ENCODE data around the gene CAPN7. TPM values are rescaled to one million over a fixed set of nuclear protein-coding genes. Genes with fewer than 3 reads are reported as not detected.
A peak's percentile ranks its signal among the peaks of the same experiment; 100 is the strongest.

Gene CAPN7
- total RNA-seq, 3 donors from 2014 or later = 22.9 to 24.7 (median 24.2) TPM

DNA sequence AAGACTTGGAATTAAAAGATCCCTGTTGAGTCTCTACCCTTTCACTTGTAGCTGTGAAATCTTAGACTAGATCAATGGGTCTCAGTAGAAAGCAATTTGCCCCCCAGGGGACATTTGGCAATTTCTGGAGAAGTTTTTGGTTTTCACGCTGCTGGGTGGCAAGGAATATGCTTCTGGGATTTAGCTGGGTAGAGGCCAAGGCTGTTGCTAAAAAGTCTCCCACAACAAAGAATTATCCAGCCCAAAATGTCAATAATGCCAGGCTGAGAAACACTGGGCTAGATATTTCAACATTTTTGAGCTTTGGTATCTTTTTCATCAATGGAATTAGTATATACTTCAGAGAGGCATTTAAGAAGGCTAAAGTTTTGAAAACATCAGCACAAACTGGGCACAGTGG is 8.7 kb downstream of the CAPN7 start:
- ATAC-seq = no peak
- DNase-seq = no peak
- H3K4me3 Mint-ChIP-seq = no peak overlapping the region
- H3K9me3 Mint-ChIP-seq = no peaks in the 10 kb centered on the region
- no peaks in the 10 kb centered on the region for H3K27me3 Mint-ChIP-seq (ENCODE audit: low read depth)
- H3K4me1 Mint-ChIP-seq (ENCODE audit: low read depth) = peaks cover 22% of the 10 kb centered on the region
- peaks cover 39% of the 10 kb centered on the region for H3K36me3 Mint-ChIP-seq (ENCODE audit: insufficient read depth)

DNA sequence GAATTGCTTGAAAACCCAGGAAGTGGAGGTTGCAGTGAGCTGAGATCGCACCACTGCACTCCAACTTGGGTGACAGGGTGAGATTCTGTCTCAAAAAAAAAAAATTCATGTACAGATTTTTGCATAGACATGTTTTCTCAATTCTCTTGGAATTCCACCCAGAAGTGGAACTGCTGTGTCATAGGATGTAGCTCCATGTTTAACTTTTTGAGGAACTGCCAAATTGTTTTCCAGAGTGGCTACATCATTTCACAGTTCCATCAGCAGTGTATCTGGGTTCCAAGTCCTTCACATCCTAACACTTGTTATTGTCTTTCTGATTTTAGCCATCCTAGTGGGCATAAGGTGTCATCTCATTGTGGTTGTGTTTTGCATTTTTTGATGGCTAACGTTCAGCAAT is 9.9 kb downstream of the CAPN7 start:
- H3K36me3 Mint-ChIP-seq (ENCODE audit: insufficient read depth) = peaks cover 44% of the 10 kb centered on the region
- H3K4me3 Mint-ChIP-seq = no peak overlapping the region
- H3K4me1 Mint-ChIP-seq (ENCODE audit: low read depth) = peaks cover 18% of the 10 kb centered on the region
- ATAC-seq (no peak), DNase-seq (no peak)
- no peaks in the 10 kb centered on the region for H3K9me3 Mint-ChIP-seq
- H3K27me3 Mint-ChIP-seq (ENCODE audit: low read depth) = no peaks in the 10 kb centered on the region

DNA sequence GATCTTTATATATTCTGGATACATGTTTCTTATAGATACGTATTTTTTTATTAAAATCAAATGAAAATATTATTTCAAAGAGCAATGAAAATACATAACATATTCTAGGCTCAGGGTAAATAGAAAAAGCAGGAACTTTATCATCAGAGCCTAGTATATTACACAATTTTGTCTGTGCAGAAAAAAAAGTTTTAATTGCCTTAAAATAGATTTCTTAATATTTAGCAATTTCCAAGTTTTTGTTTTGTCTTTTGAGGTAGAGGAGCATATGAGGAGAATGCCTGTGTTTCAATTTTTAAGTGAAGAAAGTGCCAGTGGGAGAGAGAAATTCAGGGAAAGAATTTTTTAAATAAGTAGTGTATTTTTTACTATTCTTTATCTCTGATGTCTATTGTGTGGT is 10.5 kb downstream of the CAPN7 start:
- ATAC-seq = no peak
- Mint-ChIP-seq H3K4me3 (no peak overlapping the region), H3K9me3 (no peaks in the 10 kb centered on the region), H3K4me1 (ENCODE audit: low read depth) (peaks cover 18% of the 10 kb centered on the region), H3K36me3 (ENCODE audit: insufficient read depth) (peaks cover 46% of the 10 kb centered on the region), H3K27me3 (ENCODE audit: low read depth) (no peaks in the 10 kb centered on the region)
- no peak for DNase-seq

DNA sequence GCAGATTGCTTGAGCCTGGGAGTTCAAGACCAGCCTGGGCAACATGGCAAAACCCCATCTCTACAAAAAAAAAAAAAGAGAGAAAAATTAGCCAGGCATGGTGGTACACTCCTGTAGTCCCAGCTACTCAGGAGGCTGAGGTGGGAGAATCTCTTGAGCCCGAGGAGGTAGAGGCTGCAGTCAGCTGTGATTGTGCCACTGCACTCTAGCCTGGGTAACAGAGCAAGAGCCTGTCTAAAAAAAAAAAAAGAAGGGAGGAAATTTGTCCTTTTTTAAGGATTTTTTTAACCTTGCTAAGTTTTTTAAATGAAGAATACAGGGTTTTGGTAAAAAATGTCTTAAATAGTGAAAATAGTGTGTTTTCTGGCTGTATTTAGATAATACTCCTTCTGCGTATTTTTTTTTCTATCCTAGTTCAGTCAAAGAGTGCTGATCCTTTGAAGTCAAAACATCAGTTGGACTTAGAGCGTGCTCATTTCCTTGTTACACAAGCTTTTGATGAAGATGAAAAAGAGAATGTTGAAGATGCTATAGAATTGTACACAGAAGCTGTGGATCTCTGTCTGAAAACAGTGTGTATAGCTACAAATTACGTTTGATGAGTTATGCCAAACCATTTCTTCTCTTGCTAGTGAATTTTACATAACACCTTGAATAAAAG is 11.1 kb downstream of the CAPN7 start:
- Mint-ChIP-seq H3K36me3 (ENCODE audit: insufficient read depth) (peaks cover 46% of the 10 kb centered on the region), H3K9me3 (no peaks in the 10 kb centered on the region), H3K27me3 (ENCODE audit: low read depth) (no peaks in the 10 kb centered on the region), H3K4me1 (ENCODE audit: low read depth) (peaks cover 17% of the 10 kb centered on the region), H3K4me3 (no peak overlapping the region)
- DNase-seq (no peak), ATAC-seq (no peak)

DNA sequence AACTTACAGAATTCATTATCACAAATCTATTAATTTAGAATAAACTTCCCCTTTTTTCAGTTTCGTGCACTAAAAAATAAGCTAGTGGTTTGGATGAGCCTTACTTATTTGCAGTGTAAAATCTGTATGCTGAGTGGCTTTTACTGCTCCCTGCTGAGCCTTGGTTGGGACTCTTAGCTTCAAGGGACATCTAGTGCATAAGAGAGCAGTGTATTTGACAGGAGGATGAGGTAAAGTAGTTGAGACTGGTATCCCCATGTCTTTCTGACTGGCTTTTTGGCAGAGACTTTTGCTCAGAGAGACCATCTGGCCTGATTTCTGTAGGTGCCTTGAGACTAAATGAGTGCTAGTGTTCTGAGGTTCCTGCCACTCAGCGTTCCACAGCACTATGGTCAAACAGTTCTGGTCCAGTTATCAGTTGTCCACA is 11.8 kb downstream of the CAPN7 start:
- peaks cover 46% of the 10 kb centered on the region for H3K36me3 Mint-ChIP-seq (ENCODE audit: insufficient read depth)
- peaks cover 13% of the 10 kb centered on the region for H3K4me1 Mint-ChIP-seq (ENCODE audit: low read depth)
- no peaks in the 10 kb centered on the region for H3K9me3 Mint-ChIP-seq

DNA sequence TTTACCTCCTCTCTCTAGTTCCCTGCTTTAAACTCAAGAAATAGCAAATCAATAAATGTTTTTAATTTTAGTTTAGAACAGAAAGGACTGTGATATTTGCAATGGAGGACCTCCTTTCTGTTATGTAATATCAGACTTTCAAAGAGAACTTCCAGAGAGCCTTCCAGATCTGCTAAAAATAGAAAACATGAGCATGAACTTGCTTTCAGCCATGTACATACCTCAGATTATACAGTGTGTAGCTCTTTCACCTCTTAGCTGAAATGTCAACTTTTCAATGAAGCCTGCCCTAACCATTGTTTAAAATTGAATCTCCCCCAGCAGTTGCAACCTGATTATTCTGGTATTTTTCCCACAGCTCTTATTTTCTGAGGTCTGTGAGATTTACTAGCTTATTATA is 12.6 kb downstream of the CAPN7 start:
- H3K4me1 Mint-ChIP-seq (ENCODE audit: low read depth) = peaks cover 13% of the 10 kb centered on the region
- no peaks in the 10 kb centered on the region for H3K27me3 Mint-ChIP-seq (ENCODE audit: low read depth)
- no peak overlapping the region for H3K4me3 Mint-ChIP-seq
- peaks cover 46% of the 10 kb centered on the region for H3K36me3 Mint-ChIP-seq (ENCODE audit: insufficient read depth)
- DNase-seq (no peak), ATAC-seq (no peak)
- no peaks in the 10 kb centered on the region for H3K9me3 Mint-ChIP-seq

More for the DNA sequence above, 11.8 kb downstream of the CAPN7 start:
- ATAC-seq (no peak), DNase-seq (no peak)
- Mint-ChIP-seq H3K27me3 (ENCODE audit: low read depth) (no peaks in the 10 kb centered on the region), H3K4me3 (no peak overlapping the region)

DNA sequence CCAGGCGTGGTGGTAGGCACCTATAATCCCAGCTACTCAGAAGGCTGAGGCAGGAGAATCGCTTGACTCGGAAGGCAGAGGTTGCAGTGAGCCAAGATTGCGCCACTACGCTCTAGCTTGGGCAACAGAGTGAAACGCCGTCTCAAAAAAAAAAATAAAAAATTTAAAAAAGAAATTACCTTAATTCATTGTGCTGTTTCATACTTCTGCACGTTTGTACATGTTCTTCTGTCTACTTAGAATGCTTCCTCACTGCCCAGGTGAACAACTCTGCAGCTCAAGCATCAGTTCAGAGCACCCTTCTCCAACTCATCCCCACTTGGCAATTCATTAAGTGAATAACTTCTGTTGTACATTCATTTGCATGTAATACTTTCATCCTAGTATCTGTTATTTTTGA is 14.0 kb downstream of the CAPN7 start:
- H3K4me3 Mint-ChIP-seq = no peak overlapping the region
- H3K4me1 Mint-ChIP-seq (ENCODE audit: low read depth) = peaks cover 13% of the 10 kb centered on the region
- ATAC-seq (no peak), DNase-seq (no peak)
- peaks cover 44% of the 10 kb centered on the region for H3K36me3 Mint-ChIP-seq (ENCODE audit: insufficient read depth)
- H3K27me3 Mint-ChIP-seq (ENCODE audit: low read depth) = no peaks in the 10 kb centered on the region
- no peaks in the 10 kb centered on the region for H3K9me3 Mint-ChIP-seq

DNA sequence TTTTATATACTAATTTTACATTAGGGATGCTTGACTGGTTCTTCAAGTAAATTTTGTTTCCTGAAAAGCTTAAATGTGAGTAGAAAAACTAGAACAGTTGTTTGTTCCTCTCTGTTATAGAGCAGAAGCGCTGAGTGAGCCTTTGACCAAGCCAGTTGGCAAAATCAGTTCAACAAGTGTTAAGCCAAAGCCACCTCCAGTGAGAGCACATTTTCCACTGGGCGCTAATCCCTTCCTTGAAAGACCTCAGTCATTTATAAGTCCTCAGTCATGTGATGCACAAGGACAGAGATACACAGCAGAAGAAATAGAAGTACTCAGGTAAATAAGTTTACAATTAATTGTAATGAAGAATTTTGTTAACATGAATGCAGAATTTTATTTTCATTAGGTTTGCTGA is 14.6 kb downstream of the CAPN7 start:
- H3K9me3 Mint-ChIP-seq = no peaks in the 10 kb centered on the region
- H3K27me3 Mint-ChIP-seq (ENCODE audit: low read depth) = no peaks in the 10 kb centered on the region
- H3K36me3 Mint-ChIP-seq (ENCODE audit: insufficient read depth) = peaks cover 40% of the 10 kb centered on the region
- DNase-seq (no peak), ATAC-seq (no peak)
- peaks cover 13% of the 10 kb centered on the region for H3K4me1 Mint-ChIP-seq (ENCODE audit: low read depth)
- H3K4me3 Mint-ChIP-seq = no peak overlapping the region

DNA sequence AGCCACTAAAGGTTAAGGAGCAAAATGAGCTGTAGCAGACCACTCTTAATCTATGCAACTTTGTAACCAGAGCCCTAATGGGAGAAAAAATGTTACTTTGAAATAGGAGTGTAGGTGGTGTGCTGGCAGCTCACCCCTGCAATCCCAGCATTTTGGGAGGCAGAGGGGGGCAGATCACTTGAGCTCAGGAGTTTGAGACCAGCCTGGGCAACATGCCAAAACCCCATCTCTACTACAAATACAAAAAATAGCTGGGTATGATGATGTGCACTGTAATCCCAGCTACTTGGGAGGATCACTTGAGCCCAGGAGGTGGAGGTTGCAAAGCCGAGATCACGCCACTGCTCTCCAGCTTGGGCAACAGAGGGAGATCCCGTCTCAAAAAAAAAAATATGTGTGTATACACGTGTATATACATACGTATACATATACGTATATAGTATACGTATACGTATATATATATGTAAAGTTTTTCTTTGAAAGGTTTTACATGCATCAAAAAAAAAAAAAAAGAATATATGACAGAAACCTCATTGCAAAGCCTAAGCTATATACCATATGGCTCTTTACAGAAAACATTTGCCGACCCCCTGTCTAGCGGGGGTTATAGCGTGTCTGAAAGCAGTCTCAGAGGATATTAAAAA is 15.7 kb downstream of the CAPN7 start:
- no peak overlapping the region for H3K4me3 Mint-ChIP-seq
- no peaks in the 10 kb centered on the region for H3K9me3 Mint-ChIP-seq
- no peaks in the 10 kb centered on the region for H3K27me3 Mint-ChIP-seq (ENCODE audit: low read depth)
- H3K36me3 Mint-ChIP-seq (ENCODE audit: insufficient read depth) = peaks cover 40% of the 10 kb centered on the region
- ATAC-seq = no peak
- H3K4me1 Mint-ChIP-seq (ENCODE audit: low read depth) = peaks cover 11% of the 10 kb centered on the region
- DNase-seq = no peak

DNA sequence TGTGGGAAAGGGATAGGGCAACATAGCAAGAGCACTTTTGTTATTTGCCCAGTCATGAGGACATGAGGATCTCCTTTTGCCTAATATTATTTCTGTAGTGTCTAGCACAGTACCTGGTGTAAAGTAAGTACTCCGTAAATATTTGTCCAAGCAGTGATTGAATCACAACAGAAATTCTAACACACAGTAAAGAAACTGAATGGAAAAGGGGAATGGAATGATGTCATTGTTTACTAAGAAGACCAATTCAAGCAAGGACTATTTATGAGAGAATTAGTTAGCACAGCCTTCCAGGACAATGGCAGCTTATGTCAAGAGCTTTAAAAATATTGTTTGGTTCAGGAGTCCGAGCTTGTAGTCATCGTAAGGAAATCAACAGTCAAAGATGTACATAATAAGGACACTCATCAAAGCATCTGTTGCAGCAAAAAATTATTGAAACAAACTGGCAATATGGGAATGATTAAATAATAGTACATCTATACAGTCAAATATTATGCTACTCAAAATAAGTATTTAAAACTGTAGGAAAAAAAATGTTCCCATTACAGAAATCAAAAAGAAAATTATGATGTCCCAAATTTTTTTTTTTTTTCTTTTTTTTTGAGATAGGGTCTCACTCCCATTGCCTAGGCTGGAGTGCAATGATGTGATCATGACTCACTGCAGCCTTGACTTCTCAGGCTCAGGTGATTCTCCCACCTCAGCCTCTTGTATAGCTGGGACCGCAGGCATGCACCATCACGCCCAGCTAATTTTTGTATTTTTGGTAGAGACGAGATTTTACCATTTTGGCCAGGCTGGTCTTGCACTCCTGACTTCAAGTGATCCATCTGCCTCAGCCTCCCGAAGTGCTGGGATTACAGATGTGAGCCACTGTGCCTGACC is 17.9 kb downstream of the CAPN7 start:
- Mint-ChIP-seq H3K4me3 (no peak overlapping the region), H3K9me3 (no peaks in the 10 kb centered on the region), H3K27me3 (ENCODE audit: low read depth) (no peaks in the 10 kb centered on the region), H3K4me1 (ENCODE audit: low read depth) (no peaks in the 10 kb centered on the region), H3K36me3 (ENCODE audit: insufficient read depth) (peaks cover 33% of the 10 kb centered on the region)
- DNase-seq = no peak
- no peak for ATAC-seq

DNA sequence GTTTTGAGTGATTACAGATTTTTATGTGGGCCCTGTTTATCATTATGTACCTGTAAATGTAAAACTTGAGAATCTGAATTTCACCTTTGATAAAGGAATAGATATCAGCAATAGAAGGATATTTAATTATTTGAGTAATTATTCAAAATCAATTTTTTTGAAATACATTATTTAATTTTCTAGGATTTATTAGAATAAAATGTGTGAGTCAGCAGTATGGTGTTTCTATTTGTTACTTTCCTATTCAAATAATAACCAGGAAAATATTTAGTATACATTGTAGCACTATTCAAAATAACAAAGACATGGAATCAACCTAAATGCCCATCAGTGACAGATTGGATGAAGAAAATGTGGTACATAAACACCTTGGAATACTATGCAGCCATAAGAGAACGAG is 22.1 kb downstream of the CAPN7 start:
- Mint-ChIP-seq H3K4me1 (ENCODE audit: low read depth) (no peaks in the 10 kb centered on the region), H3K4me3 (no peak overlapping the region), H3K27me3 (ENCODE audit: low read depth) (no peaks in the 10 kb centered on the region), H3K9me3 (no peaks in the 10 kb centered on the region), H3K36me3 (ENCODE audit: insufficient read depth) (peaks cover 14% of the 10 kb centered on the region)
- DNase-seq (no peak), ATAC-seq (no peak)

DNA sequence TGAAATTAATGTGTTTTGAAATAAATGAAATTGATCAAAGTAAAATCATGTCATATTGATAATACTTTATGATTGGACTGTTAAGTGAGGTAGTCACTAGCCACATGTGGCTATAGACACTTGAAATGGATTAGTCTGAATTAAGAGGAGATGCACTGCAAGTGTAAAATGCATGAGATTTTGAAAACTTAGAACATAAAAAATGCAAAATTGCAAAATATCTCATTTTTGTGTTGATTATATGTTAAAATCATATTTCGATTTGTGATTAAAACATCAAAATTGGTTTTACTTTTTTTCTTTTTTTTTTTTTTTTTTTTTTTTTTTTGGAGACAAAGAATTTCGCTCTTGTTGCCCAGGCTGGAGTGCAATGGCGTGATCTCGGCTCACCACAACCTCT is 23.2 kb downstream of the CAPN7 start:
- H3K9me3 Mint-ChIP-seq = no peaks in the 10 kb centered on the region
- no peak for DNase-seq
- no peak for ATAC-seq
- H3K4me1 Mint-ChIP-seq (ENCODE audit: low read depth) = no peaks in the 10 kb centered on the region
- H3K4me3 Mint-ChIP-seq = no peak overlapping the region
- no peaks in the 10 kb centered on the region for H3K27me3 Mint-ChIP-seq (ENCODE audit: low read depth)
- H3K36me3 Mint-ChIP-seq (ENCODE audit: insufficient read depth) = peaks cover 12% of the 10 kb centered on the region

DNA sequence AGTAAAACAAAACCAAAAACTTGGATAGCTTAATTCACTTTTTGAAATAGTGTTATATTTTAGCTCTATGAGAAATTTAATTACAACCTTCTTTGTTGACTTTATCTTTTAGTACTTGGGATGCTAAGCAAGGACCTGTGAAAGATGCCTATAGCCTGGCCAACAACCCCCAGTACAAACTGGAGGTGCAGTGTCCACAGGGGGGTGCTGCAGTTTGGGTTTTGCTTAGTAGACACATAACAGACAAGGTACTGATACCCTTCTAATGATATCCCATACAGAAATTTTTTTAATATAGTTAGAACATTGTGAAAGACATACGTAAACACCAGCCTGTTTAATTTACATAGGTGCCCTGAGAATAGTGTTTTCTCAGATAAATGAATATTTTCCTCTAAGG is 35.3 kb downstream of the CAPN7 start:
- Mint-ChIP-seq H3K9me3 (no peaks in the 10 kb centered on the region), H3K36me3 (ENCODE audit: insufficient read depth) (peaks cover 20% of the 10 kb centered on the region), H3K27me3 (ENCODE audit: low read depth) (no peaks in the 10 kb centered on the region), H3K4me3 (no peak overlapping the region), H3K4me1 (ENCODE audit: low read depth) (no peaks in the 10 kb centered on the region)
- DNase-seq (peak; percentile 43), ATAC-seq (peak; percentile 58 to 63)

DNA sequence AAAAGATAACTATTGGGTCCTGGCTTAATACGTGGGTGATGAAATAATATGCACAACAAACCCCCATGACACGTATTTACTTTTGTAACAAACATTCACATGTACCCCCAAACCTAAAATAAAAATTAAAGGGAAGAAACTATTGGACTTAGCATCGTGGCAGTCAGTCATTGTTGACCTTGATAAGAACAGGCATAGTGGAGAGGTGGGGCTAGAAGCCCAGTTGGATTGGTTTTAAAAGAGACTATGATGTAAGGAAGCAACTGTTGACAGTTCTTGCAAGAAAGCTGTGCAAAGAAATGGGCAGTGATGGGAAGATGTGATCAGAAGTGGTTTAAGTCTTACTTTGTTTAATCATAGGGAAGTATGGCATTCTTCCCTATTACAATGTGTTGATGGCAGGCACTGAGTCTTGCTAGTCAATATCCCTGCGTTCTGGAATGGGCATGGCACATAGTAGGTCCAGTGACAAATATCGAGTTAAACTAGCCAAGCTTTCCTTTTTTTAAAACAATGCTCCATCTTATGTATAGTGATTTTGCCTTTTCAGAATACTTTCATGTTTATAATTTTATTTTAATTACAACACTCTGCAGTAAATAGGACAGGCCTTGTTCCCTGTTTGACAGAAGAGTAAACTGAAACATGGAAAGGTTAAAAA is 37.9 kb downstream of the CAPN7 start:
- H3K4me1 Mint-ChIP-seq (ENCODE audit: low read depth) = peaks cover 2% of the 10 kb centered on the region
- H3K27me3 Mint-ChIP-seq (ENCODE audit: low read depth) = no peaks in the 10 kb centered on the region
- no peaks in the 10 kb centered on the region for H3K9me3 Mint-ChIP-seq
- H3K4me3 Mint-ChIP-seq = no peak overlapping the region
- peaks cover 30% of the 10 kb centered on the region for H3K36me3 Mint-ChIP-seq (ENCODE audit: insufficient read depth)
- ATAC-seq (no peak), DNase-seq (no peak)

All from activated T-cell treated with anti-CD3 and anti-CD28 coated beads, Interleukin-2, amount 50 U/mL, for 4 hours (primary cell).